Epithelial cell of esophagus (primary cell): Measurements from ENCODE around the gene GPAM.

Source experiments
- DNase-seq: peaks from one replicate; pipeline ENCODE4 v3.0.0; 2010; ENCODE audit warnings: low read depth
- H3K4me3 ChIP-seq: 2 replicates; pipeline ENCODE4 v1.5.1; 2011; ENCODE audit warnings: mild to moderate bottlenecking, low read length, control low read depth
- TF ChIP-seq, protein P1 (sequence below): IDR thresholded peaks from 2 replicates; pipeline ENCODE4 v1.5.1; 2011; ENCODE audit warnings: low read depth, mild to moderate bottlenecking, low read length, control low read depth, inconsistent platforms; ENCODE audit not compliant: insufficient read depth; ENCODE audit errors: missing control alignments

GPAM gene

DNA sequence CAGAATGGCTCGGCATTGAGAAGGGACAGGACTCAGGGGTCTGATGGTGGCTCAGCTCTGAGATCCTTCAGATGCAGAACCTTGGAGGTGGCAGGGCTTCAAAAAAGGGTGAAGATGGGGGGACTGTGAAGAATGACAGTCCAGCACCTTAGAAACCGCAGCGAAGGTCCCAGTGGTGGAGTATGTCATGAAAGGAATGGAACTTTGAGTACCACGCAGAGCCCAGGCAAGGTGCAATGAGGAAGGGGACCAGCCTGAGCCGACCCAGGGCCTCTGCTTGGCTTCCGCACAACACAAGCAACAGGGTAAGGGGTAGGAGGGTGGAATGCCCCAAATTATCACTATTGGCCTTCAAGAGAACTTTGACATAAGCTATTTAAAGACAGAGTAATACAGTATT, 8.2 kb upstream of the GPAM start:
- DNase-seq: no peak
- H3K4me3 ChIP-seq: no peak overlapping the region
- TF ChIP-seq, protein P1, sequence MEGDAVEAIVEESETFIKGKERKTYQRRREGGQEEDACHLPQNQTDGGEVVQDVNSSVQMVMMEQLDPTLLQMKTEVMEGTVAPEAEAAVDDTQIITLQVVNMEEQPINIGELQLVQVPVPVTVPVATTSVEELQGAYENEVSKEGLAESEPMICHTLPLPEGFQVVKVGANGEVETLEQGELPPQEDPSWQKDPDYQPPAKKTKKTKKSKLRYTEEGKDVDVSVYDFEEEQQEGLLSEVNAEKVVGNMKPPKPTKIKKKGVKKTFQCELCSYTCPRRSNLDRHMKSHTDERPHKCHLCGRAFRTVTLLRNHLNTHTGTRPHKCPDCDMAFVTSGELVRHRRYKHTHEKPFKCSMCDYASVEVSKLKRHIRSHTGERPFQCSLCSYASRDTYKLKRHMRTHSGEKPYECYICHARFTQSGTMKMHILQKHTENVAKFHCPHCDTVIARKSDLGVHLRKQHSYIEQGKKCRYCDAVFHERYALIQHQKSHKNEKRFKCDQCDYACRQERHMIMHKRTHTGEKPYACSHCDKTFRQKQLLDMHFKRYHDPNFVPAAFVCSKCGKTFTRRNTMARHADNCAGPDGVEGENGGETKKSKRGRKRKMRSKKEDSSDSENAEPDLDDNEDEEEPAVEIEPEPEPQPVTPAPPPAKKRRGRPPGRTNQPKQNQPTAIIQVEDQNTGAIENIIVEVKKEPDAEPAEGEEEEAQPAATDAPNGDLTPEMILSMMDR: no peak

DNA sequence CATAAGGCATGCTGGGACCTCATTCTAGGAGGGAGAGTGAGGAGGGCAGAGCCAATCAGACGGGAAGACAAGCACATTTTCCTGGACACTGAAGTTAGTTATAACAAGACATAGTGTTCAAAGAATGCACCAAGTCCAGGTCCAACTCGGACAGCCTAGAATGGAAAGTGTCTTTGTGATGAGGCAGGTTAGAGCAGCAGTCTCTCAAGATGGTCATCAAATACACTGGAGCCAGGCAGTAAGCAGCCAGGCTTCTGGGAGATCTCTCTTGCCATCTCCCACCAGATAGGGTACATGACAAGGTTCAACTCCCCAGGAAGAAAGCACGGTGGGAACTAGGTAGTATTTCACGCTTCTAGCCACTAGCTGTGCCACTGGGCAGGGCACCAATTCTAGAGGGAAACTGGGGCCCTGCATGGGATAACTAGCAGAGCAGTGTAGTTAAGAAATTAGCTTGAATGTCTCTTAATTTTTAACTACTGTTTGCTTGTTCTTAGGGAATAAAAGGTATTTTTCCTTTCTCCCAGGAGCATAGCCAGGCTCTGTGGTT, 7.6 kb upstream of the GPAM start:
- no peak overlapping the region for H3K4me3 ChIP-seq
- DNase-seq: no peak
- TF ChIP-seq, protein P1: no peak

DNA sequence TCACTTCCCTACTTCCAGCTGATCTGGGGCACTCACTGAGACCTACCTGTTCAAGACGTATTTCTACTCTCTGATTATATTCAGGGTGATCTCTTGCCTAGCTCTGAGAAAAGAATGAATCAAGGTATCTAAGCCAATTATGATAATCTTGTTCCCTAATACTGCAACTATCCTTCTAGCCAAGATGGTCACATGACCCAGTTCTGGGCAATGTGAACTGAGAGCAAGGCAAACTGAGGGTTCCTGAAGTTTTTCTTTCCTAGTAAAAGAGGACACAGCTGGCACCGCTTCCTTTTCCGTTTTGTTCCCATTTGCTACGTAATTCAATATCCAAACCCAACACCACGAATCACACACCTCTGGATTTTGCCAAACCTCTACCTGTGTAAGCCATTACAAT, 5.9 kb upstream of the GPAM start:
- H3K4me3 ChIP-seq: no peak overlapping the region
- no peak for DNase-seq
- TF ChIP-seq, protein P1: no peak

DNA sequence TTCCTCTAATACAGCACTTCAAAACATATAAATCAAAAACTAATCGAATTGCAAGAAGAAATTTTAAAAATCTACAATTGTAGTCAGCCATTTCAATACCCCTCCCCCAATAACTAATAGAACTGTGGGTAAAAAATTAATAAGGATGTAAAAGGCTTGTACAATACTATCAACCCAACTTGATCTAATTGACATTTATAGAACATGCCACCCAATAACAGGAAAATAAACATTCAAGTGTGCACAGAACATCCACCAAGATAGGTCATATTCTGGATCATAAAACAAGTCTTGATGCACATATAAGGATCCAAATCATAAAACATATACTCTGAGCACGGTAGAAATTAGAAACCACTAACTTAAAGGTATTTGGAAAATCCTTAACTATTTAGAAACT, 4.0 kb upstream of the GPAM start:
- TF ChIP-seq, protein P1: no peak
- no peak for DNase-seq
- no peak overlapping the region for H3K4me3 ChIP-seq

DNA sequence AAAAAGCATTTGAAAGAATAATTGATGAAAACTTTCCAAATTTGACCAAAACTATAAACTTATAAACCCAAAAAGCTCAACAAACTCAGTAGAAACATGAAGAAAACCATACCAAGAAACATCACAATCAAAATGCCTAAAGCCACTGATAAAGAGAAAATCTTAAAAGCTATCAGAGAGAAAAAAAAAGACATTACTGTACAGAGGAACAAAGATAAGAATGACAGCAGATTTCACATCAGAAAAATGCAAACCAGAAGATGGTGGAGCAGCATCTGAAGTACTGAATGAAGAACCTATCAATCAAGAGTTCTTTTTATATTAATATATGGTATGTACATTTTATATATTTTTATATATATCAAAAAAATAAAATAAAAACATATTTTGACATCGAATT, 2.4 kb upstream of the GPAM start:
- TF ChIP-seq, protein P1: no peak
- no peak overlapping the region for H3K4me3 ChIP-seq
- no peak for DNase-seq

DNA sequence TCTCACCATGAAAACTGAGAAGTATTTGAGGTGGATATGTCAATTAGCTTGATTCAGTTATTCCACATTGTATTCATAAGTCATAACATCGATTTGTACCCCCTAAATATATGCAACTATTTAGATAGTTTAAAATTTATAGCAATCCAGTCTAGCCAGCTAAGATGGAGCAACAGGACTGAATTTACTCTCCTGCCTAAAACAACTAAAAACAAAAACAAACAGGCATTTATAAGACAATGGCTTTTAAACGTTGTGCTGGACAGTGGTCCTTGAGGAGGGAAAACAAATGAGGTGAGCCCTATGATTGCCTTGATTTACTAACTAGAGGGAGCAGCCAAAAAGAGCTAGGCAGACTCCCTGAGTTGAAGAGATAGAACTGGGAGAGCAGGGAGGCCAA, 814 bp upstream of the GPAM start:
- H3K4me3 ChIP-seq: peak overlapping the region; percentile 65
- no peak for DNase-seq
- TF ChIP-seq, protein P1: no peak

DNA sequence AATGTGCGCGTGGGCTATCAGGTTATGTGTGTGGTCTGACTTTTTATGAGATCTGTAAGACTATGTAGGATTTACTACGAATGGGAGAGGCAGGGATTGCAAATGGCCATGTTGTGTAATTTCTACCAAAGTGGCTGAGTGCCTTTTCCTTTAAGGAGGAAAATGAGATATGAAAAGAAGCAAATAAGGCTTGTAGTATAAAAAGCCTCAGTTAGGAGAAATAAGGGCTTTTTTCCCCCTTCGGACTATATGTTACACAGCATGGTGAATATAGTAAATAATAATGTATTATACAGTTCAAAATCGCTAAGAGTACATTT, 447 bp upstream of the GPAM start:
- no peak for DNase-seq
- TF ChIP-seq, protein P1: no peak
- peak overlapping the region; percentile 65 for H3K4me3 ChIP-seq
